Right cardiac atrium (tissue), 5 donors: ENCODE data around the gene TCF12. TPM values are rescaled to one million over a fixed set of nuclear protein-coding genes. Genes with fewer than 3 reads are reported as not detected.
A peak's percentile ranks its signal among the peaks of the same experiment; 100 is the strongest.

Experiments
- ATAC-seq, 2 donors: fragments of 200-7000 bp; cut with Tn5 transposase; one replicate each; pipeline versions ENCODE4 v1.8.0 to v1.9.1; 2020; ENCODE audit warnings: moderate library complexity in 2 of 2, mild to moderate bottlenecking in 1 of 2
- DNase-seq, 3 donors: peaks; one replicate each; pipeline ENCODE4 v3.0.0-alpha.2; 2020
- H3K27ac ChIP-seq: one replicate; pipeline ENCODE4 v1.5.1; 2013; ENCODE audit warnings: mild to moderate bottlenecking, low read length, control low read depth, moderate library complexity
- H3K27me3 ChIP-seq: one replicate; pipeline ENCODE4 v1.6.1; 2013; ENCODE audit not compliant: control insufficient read depth, insufficient read depth
- H3K4me1 ChIP-seq: one replicate; pipeline ENCODE4 v1.6.1; 2013; ENCODE audit warnings: low read length; ENCODE audit not compliant: control insufficient read depth, insufficient read depth
- H3K4me3 ChIP-seq: one replicate; pipeline ENCODE4 v1.5.1; 2013; ENCODE audit warnings: low read length, control low read depth
- H3K9me3 ChIP-seq: one replicate; pipeline ENCODE4 v1.6.1; 2013; ENCODE audit warnings: low read length; ENCODE audit not compliant: control insufficient read depth
- WGBS: extraction: QIAGEN DNeasy Blood & Tissue Kit; methylation state at CpG from one replicate; pipeline ENCODE4 v1.1.7; 2013; 5-methylcytosine and 5-hydroxymethylcytosine counted together
- intact Hi-C, 4 donors: fragments of 100-400 bp; cut with DNase I; formaldehyde crosslinking; loops; one replicate each; pipeline versions ENCODE4 v1.11.0 to v1.14.0; 2022 to 2023
- polyA plus RNA-seq: library from polyadenylated mRNA; stranded (reverse); fragments of 200-250 nt; gene quantifications from one replicate; pipeline ENCODE4 v1.2.3, GENCODE V29; 2013
- total RNA-seq, 4 donors: library from RNA; stranded (reverse); fragmentation: NEBNext Ultra II Directional; extraction: Animal tissue kit (Norgen Biotek cat#: 25700); gene quantifications; one replicate each; pipeline ENCODE4 v1.2.1, GENCODE V29; 2021
- donor health status: healthy with polysubstance abuse.
- donor health status: DM: no; HTN: yes; CAD: no.
- donor health status: DM: no; HTN: no; CAD: no.
- donor health status: DM: no; HTN: yes; CAD: no; lungs with severe emphysema.
- donor health status: DM: yes; HTN: yes; CAD: no.

Gene TCF12
- total and polyA plus RNA-seq, 5 donors: 11.7 to 58.8 (median 51.5) TPM

GRCh38 chr15:57017024-57017423 lies 98.6 kb downstream of the TCF12 start:
- H3K4me3 ChIP-seq: no peak overlapping the region
- WGBS: 92% methylated on average over 3 of the region's 3 CpGs
- H3K27ac ChIP-seq: no peak overlapping the region
- ATAC-seq (no peak), DNase-seq (no peak)
- peaks cover 3% of the 10 kb centered on the region for H3K4me1 ChIP-seq
- H3K27me3 ChIP-seq: no peaks in the 10 kb centered on the region
- intact Hi-C loops: no loop called here
- no peaks in the 10 kb centered on the region for H3K9me3 ChIP-seq

DNA sequence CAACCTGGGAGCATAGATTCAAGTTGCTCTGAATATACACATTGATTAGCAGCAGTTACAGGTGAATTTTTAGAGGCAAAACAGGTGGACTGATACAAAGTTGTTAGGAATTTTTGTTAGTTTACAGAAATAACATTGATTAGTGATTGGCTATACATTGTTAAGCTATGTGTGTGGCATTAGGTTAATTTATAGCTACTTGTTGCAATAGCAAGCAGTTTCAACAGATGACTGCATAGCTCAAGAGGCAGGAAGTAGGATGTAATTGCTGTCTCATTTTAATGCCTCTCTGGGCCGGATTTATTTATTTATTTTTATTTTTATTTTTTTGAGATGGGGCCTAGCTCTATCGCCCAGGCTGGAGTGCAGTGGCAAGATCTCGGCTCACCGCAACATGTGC lies 99.7 kb downstream of the TCF12 start:
- Histone ChIP-seq H3K4me3 (no peak overlapping the region), H3K27ac (no peak overlapping the region), H3K9me3 (no peaks in the 10 kb centered on the region), H3K27me3 (no peaks in the 10 kb centered on the region), H3K4me1 (peaks cover 3% of the 10 kb centered on the region)
- intact Hi-C loops: no loop called here
- no peak for ATAC-seq
- WGBS: 69% methylated on average over 4 of the region's 4 CpGs
- DNase-seq: no peak

DNA sequence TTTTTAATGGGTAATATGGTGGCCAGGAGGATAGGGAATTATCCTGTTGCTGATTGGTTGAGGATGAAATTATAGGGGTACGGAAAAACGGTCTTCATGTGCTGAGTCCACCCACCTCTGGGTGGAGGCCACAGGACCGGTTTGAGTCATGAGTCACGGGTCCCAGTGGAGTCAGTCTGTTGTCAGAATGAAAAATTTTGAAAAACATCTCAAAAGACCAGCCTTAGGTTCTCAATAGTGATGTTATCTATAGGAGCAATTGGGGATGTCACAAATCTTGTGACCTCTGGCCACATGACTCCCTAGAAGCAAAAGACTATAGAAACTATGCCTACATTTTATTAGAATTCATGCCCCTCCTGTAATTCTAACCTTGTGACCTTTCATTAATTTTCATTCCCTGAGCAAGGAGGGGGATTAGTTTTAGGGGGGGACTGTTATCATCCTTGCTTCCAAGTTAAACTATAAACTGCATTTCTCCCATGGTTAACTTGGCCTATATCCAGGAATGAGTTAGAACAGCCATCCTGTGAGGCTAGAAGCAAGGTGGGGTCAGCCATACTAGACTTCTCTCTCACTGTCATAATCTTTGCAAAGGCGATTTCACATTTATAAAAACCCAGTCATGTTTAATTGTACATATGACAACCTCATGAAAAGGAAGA lies 101.2 kb downstream of the TCF12 start:
- DNase-seq: peak in 2 of 3 donors; percentile 50 to 69
- no peak overlapping the region for H3K27ac ChIP-seq

DNA sequence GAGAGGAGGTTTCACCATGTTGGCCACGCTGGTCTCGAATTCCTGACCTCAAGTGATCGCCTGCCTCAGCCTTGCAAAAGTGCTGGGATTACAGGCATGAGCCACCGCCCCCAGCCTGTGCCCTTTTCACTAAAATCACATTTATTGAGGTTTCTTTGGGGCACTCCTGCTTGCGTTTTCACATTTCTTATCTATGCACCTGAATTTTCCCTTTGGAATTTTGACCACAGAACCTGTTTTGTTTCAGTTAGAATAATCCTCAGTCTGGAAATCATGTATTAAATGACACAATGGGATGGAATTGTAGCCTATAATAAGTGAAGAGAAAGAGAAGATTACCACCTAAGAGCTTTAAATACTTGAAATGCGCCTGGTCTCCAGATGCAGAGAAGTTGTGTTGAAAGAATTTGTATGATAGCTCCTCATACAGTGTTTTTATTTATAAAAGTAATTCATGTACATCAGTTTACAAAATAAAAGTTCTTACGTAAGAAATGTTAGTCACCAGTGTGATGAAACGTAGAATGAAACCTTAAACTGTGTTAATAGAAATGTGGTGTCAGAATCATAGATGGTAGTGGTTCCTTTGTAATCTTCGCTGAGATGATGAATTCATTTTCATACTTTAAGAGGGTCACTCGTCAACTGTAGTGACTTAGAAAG lies 107.0 kb downstream of the TCF12 start:
- H3K9me3 ChIP-seq: no peaks in the 10 kb centered on the region
- no peak for DNase-seq
- ATAC-seq: no peak
- H3K27me3 ChIP-seq: no peaks in the 10 kb centered on the region
- WGBS: 88% methylated on average over 10 of the region's 10 CpGs
- H3K4me3 ChIP-seq: no peak overlapping the region
- H3K27ac ChIP-seq: no peak overlapping the region
- intact Hi-C loops: no loop called here
- H3K4me1 ChIP-seq: peaks cover 3% of the 10 kb centered on the region

More for the DNA sequence above, 101.2 kb downstream of the TCF12 start:
- no peaks in the 10 kb centered on the region for H3K27me3 ChIP-seq
- H3K4me3 ChIP-seq: no peak overlapping the region
- peaks cover 3% of the 10 kb centered on the region for H3K4me1 ChIP-seq
- peak in 1 of 2 donors; percentile 74 for ATAC-seq
- intact Hi-C loops: no loop called here
- WGBS: 60% methylated on average over 5 of the region's 5 CpGs
- H3K9me3 ChIP-seq: no peaks in the 10 kb centered on the region

- no peak for ATAC-seq
- Histone ChIP-seq H3K27me3 (no peaks in the 10 kb centered on the region), H3K4me3 (no peak overlapping the region), H3K27ac (no peak overlapping the region), H3K4me1 (peaks cover 2% of the 10 kb centered on the region), H3K9me3 (no peaks in the 10 kb centered on the region)
- WGBS: 71% methylated on average over 2 of the region's 2 CpGs
- no peak for DNase-seq
- intact Hi-C loops: no loop called here
These were observed 107.7 kb downstream of the TCF12 start for GRCh38 chr15:57026016-57026592.

DNA sequence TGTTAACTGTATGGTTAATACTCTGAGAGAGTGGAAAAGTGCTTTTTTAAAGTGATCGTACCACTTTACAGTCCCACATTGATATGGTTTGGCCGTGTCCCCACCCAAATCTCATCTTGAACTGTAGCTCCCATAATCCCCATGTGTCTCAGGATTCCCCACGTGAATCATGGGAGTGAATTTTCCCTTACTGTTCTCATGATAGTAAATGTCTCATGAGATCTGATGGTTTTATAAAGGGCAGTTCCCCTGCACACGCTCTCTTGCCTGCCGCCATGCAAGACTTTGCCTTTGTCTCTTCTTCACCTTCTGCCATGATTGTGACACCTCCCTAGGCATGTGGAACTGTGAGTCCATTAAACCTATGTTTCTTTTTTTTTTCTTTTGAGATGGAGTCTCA lies 109.2 kb downstream of the TCF12 start:
- DNase-seq (no peak), ATAC-seq (no peak)
- peaks cover 3% of the 10 kb centered on the region for H3K4me1 ChIP-seq
- no peak overlapping the region for H3K4me3 ChIP-seq
- no peaks in the 10 kb centered on the region for H3K9me3 ChIP-seq
- H3K27ac ChIP-seq: no peak overlapping the region
- intact Hi-C loops: no loop called here
- H3K27me3 ChIP-seq: no peaks in the 10 kb centered on the region
- 95% methylated on average over 5 of the region's 5 CpGs for WGBS

DNA sequence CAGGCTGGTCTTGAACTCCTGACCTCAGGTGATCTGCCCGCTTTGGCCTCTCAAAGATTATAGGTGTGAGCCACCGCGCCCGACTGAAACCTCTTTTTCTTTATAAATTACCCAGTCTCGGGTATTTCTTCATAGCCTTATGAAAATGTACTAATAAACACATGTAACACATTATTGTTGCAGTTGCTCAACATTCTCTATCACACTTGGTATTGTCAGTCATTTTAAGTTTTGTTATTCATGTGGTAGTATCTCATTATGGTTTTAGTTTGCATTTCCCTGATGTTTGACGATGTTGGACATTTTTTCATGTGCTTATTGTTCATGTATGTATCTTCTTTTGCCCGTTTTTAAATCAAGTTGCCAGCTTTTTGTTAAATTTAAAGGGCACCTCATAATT lies 109.7 kb downstream of the TCF12 start:
- intact Hi-C loops: no loop called here
- DNase-seq: no peak
- Histone ChIP-seq H3K4me1 (peaks cover 3% of the 10 kb centered on the region), H3K9me3 (no peaks in the 10 kb centered on the region), H3K27ac (no peak overlapping the region), H3K4me3 (no peak overlapping the region), H3K27me3 (no peaks in the 10 kb centered on the region)
- WGBS: 88% methylated on average over 7 of the region's 7 CpGs
- no peak for ATAC-seq

DNA sequence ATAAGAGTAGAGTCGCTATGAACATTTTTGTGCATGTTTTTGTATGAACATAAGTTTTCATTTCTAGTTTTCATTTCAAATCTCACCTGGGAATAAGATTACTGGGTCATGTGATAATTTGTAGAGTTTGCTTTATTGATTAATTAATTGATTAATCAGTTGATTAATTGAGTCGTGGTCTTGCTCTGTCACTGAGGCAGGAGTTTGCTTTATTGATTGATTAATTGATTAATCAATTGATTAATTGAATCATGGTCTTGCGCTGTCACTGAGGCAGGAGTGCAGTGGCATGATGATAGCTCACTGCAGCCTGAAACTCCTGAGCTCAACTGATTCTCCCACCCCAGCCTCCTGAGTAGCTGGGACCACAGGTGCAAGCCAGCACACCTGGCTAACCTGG lies 111.6 kb downstream of the TCF12 start:
- Histone ChIP-seq H3K4me1 (peaks cover 3% of the 10 kb centered on the region), H3K9me3 (no peaks in the 10 kb centered on the region), H3K27me3 (no peaks in the 10 kb centered on the region), H3K4me3 (no peak overlapping the region), H3K27ac (no peak overlapping the region)
- WGBS: 93% methylated on average over 3 of the region's 3 CpGs
- ATAC-seq: no peak
- DNase-seq: no peak
- intact Hi-C loops: no loop called here

- no peak overlapping the region for H3K4me3 ChIP-seq
- no peak for ATAC-seq
- no peaks in the 10 kb centered on the region for H3K9me3 ChIP-seq
- H3K4me1 ChIP-seq: peaks cover 3% of the 10 kb centered on the region
- intact Hi-C loops: no loop called here
- DNase-seq: no peak
- 59% methylated on average over 1 of the region's 1 CpG for WGBS
- no peak overlapping the region for H3K27ac ChIP-seq
- no peaks in the 10 kb centered on the region for H3K27me3 ChIP-seq
These were observed 112.6 kb downstream of the TCF12 start for GRCh38 chr15:57031082-57031481.

- WGBS: 11% methylated on average over 1 of the region's 1 CpG
- Histone ChIP-seq H3K4me3 (no peak overlapping the region), H3K27me3 (no peaks in the 10 kb centered on the region), H3K27ac (no peak overlapping the region), H3K9me3 (no peaks in the 10 kb centered on the region), H3K4me1 (peaks cover 3% of the 10 kb centered on the region)
- ATAC-seq (peak; percentile 68 to 73), DNase-seq (peak in 2 of 3 donors; percentile 21 to 29)
- intact Hi-C loops: no loop called here
These were observed 113.2 kb downstream of the TCF12 start for GRCh38 chr15:57031605-57032004.

GRCh38 chr15:57032338-57032737 lies 113.9 kb downstream of the TCF12 start:
- Histone ChIP-seq H3K9me3 (no peaks in the 10 kb centered on the region), H3K4me1 (peaks cover 3% of the 10 kb centered on the region), H3K27ac (no peak overlapping the region), H3K4me3 (no peak overlapping the region), H3K27me3 (no peaks in the 10 kb centered on the region)
- DNase-seq (no peak), ATAC-seq (no peak)
- 98% methylated on average over 5 of the region's 5 CpGs for WGBS
- intact Hi-C loops: no loop called here
